Measurements from ENCODE around the gene BLOC1S1. TPM values are rescaled to one million over a fixed set of nuclear protein-coding genes. Genes with fewer than 3 reads are reported as not detected.

The BLOC1S1 gene
- total and polyA plus RNA-seq, 2 of the 4 experiments (the other 2 are of a cell fraction) = 128 to 285 TPM

DNA sequence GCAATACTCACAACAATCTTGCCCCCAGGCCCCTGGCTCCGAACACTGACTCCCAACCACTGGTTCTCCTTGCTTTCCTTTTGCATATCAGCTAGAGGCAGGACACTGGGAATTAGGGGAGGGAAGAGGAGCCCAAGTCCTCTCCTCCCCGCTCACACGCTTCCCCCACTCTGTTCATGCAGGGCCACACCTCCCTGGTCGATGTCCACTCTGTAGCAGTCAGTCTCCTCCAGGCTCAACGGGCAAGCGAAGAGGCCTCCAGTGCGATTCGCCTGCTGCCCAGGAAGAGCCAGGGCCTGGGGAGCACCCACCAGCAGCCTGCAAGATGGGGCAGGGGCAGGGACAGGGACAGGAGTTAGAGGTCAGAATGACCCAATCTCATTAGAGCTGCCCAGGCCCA, 13.0 kb upstream of the BLOC1S1 start:
- Histone ChIP-seq H3K27ac (ENCODE audit: insufficient read depth, low read length) (no peak overlapping the region), H4K5ac (ENCODE audit: low read depth, low read length) (no peak overlapping the region), H3K9ac (ENCODE audit: low read depth, low read length) (no peak overlapping the region), H2AFZ (replicated peaks; ENCODE audit: low read length, poor library complexity) (no peak overlapping the region), H4K8ac (ENCODE audit: low read depth in 2 of 2, low read length in 2 of 2) (no peak overlapping the region), H3K36me3 (ENCODE audit: control insufficient read depth, insufficient read depth, low read length) (no peaks in the 10 kb centered on the region), H2BK5ac (ENCODE audit: low read depth, low read length, poor library complexity, severe bottlenecking) (no peak overlapping the region), H3K18ac (ENCODE audit: low read depth, low read length) (no peak overlapping the region), H2BK15ac (ENCODE audit: low read depth, low read length) (no peak overlapping the region), H3K9me3 (ENCODE audit: control insufficient read depth, insufficient read depth, low read length) (no peaks in the 10 kb centered on the region), H2BK20ac (ENCODE audit: low read depth, low read length) (no peak overlapping the region), H3K9me1 (ENCODE audit: insufficient read depth, low read length) (no peaks in the 10 kb centered on the region; the same call in 1 of the 2 replicates), H3K4me2 (ENCODE audit: low read depth, low read length) (no peak overlapping the region), H2AK9ac (replicated peaks; ENCODE audit: low read depth, low read length, poor library complexity) (no peak overlapping the region), H3K23ac (ENCODE audit: low read depth, low read length) (no peak overlapping the region), H2BK120ac (ENCODE audit: low read depth, low read length) (no peak overlapping the region), H3K4ac (ENCODE audit: low read depth, low read length) (no peak overlapping the region), H3K4me3 (ENCODE audit: insufficient read depth, low read depth, low read length) (no peak overlapping the region), H3K4me1 (ENCODE audit: control insufficient read depth, insufficient read depth, low read length) (peaks cover 2% of the 10 kb centered on the region; the same call in 1 of the 2 replicates), H3K56ac (ENCODE audit: extremely low read depth, insufficient read depth, low read length) (no peak overlapping the region), H4K20me1 (ENCODE audit: insufficient read depth, low read length) (no peaks in the 10 kb centered on the region), H3K14ac (replicated peaks; ENCODE audit: low read depth, low read length) (no peak overlapping the region), H3K27me3 (ENCODE audit: control insufficient read depth, insufficient read depth, low read length) (peaks cover 24% of the 10 kb centered on the region), H3K79me1 (ENCODE audit: low read depth in 1 of 2, low read length in 2 of 2) (no peaks in the 10 kb centered on the region), H2AK5ac (ENCODE audit: low read depth, low read length) (no peak overlapping the region), H4K91ac (ENCODE audit: insufficient read depth, low read depth, low read length) (no peak overlapping the region)
- ChIA-PET CTCF (no interaction called here), POLR2A (ENCODE audit: unreplicated experiment) (no interaction called here)
- dilution Hi-C loops (cut with HindIII; ENCODE audit: low sequenced_read_pairs, unreplicated experiment) (no loop called here), intact Hi-C loops (cut with micrococcal nuclease) (no loop called here), in situ Hi-C loops (cut with MboI; ENCODE audit: low sequenced_read_pairs) (no loop called here)
- TF ChIP-seq SMC3 (IDR thresholded peaks at IDR 0.05; ENCODE audit: low read depth, low read length) = no peak
- TF ChIP-seq MAFK (IDR thresholded peaks at IDR 0.05; ENCODE audit: low read depth, low read length) = no peak
- TF ChIP-seq CHD1 (IDR thresholded peaks at IDR 0.05; ENCODE audit: low read depth, low read length) = no peak
- no peak for TF ChIP-seq MAZ (IDR thresholded peaks at IDR 0.05; ENCODE audit: borderline replicate concordance, low read depth, low read length)
- TF ChIP-seq BHLHE40 (IDR thresholded peaks at IDR 0.05; ENCODE audit: low read depth, low read length) = no peak
- no peak for TF ChIP-seq POLR2A (IDR thresholded peaks at IDR 0.05; ENCODE audit: low read depth, low read length)
- TF ChIP-seq FOS (IDR thresholded peaks at IDR 0.05; ENCODE audit: low read depth, low read length) = no peak
- TF ChIP-seq USF2 (IDR thresholded peaks at IDR 0.05; ENCODE audit: low read depth, low read length) = no peak
- TF ChIP-seq, protein P1, sequence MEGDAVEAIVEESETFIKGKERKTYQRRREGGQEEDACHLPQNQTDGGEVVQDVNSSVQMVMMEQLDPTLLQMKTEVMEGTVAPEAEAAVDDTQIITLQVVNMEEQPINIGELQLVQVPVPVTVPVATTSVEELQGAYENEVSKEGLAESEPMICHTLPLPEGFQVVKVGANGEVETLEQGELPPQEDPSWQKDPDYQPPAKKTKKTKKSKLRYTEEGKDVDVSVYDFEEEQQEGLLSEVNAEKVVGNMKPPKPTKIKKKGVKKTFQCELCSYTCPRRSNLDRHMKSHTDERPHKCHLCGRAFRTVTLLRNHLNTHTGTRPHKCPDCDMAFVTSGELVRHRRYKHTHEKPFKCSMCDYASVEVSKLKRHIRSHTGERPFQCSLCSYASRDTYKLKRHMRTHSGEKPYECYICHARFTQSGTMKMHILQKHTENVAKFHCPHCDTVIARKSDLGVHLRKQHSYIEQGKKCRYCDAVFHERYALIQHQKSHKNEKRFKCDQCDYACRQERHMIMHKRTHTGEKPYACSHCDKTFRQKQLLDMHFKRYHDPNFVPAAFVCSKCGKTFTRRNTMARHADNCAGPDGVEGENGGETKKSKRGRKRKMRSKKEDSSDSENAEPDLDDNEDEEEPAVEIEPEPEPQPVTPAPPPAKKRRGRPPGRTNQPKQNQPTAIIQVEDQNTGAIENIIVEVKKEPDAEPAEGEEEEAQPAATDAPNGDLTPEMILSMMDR (conservative IDR thresholded peaks at IDR 0.05; ENCODE audit: low read depth, low read length) = no peak
- TF ChIP-seq MXI1 (IDR thresholded peaks at IDR 0.05; ENCODE audit: borderline replicate concordance, low read depth, low read length) = no peak
- TF ChIP-seq CEBPB (IDR thresholded peaks at IDR 0.05; ENCODE audit: low read depth, low read length) = no peak
- TF ChIP-seq NFE2L2 (IDR thresholded peaks at IDR 0.05; ENCODE audit: low read depth, low read length) = no peak
- no peak for TF ChIP-seq RAD21 (IDR thresholded peaks at IDR 0.05; ENCODE audit: low read length)
- TF ChIP-seq ELK1 (IDR thresholded peaks at IDR 0.05; ENCODE audit: borderline replicate concordance, low read depth, low read length) = no peak
- no peak for TF ChIP-seq RFX5 (IDR thresholded peaks at IDR 0.05; ENCODE audit: low read depth, low read length)
- no peak for TF ChIP-seq RCOR1 (IDR thresholded peaks at IDR 0.05; ENCODE audit: insufficient replicate concordance, low read length)
- WGBS, 2 experiments (ENCODE audit: extremely low coverage in 2 of 2, insufficient read length in 1 of 2) = 88% methylated on average over 3 of the region's 8 CpGs; no CpG with 5 or more reads in 1 of the 2 experiments
- no peak for ATAC-seq (ENCODE audit: low read depth)
- BruUV-seq (replicated peaks) = no TSS peak
- DNase-seq = no peak

Measured in IMR-90 (cell line).